Activated T-cell treated with anti-CD3 and anti-CD28 coated beads for 1 hour (primary cell): ENCODE results near the gene FOCAD.

Source experiments
- DNase-seq: peaks from one replicate; pipeline ENCODE4 v3.0.0-alpha.2; 2020; ENCODE audit warnings: low read depth

FOCAD gene

GRCh38 chr9:20790721-20791120, 106.7 kb downstream of the FOCAD start:
- DNase-seq, result no peak

- DNase-seq, result no peak
These were observed 107.6 kb downstream of the FOCAD start for GRCh38 chr9:20791682-20792081.

GRCh38 chr9:20804489-20805250, 120.6 kb downstream of the FOCAD start:
- no peak for DNase-seq

GRCh38 chr9:20805766-20806165, 121.7 kb downstream of the FOCAD start:
- no peak for DNase-seq

GRCh38 chr9:20808002-20808401, 123.9 kb downstream of the FOCAD start:
- DNase-seq, result no peak

DNA sequence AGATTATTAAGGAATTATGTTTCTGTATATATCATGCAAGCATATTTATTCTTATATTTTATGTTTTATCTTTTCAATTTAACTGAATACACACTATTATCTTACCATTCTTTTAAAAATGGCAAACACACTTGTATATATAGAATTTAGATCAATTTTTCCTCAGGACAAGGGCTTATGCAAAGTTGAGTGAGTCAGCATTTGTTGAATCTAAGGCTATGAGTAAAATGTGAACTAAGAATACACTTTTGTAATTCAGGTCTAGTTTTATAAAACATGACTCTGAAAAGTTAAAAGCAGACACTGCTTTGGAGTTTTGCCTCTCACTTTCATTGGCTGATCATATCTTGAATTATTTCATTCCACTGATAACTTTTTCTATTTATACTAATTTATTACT, 127.8 kb downstream of the FOCAD start:
- no peak for DNase-seq

GRCh38 chr9:20815923-20816703, 132.1 kb downstream of the FOCAD start:
- no peak for DNase-seq

DNA sequence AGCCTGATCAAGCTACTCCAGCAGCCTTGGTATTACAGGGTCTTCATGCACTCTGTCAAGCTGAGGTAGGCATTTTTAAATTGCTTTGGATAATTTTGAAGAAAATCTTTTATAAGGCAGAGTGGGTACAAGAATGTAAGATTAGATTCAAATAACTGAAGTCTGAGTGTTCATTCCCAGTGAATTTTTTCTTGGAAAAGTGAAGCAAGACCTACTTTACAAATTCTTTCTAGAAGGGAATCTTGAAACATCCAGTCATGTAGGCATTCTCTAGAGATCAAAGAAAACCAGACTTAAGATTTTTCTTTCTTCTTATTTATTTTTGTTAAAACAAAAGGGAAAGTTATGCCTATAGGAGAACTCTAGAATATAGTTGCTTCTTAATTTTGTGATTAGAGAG, 139.0 kb downstream of the FOCAD start:
- DNase-seq, result no peak

DNA sequence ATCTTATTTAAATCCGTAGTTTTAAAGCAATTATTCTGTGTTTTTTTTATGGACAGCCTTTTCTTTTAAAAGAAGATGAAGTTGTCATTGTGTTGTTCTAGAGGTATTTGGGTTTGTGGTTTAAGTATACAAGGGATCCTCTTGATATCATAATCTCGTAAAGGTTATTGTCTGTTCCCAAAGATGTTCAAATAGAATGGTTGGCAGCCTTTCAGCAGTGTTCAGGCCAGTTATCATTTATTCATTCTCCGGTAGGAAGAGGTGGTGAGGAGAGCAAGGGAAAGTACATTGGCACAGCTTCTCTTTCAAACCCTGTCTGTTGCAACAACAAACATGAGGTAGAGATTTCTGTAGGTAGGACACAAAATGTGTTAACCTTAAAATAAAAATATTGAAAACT, 147.0 kb downstream of the FOCAD start:
- DNase-seq, result no peak

DNA sequence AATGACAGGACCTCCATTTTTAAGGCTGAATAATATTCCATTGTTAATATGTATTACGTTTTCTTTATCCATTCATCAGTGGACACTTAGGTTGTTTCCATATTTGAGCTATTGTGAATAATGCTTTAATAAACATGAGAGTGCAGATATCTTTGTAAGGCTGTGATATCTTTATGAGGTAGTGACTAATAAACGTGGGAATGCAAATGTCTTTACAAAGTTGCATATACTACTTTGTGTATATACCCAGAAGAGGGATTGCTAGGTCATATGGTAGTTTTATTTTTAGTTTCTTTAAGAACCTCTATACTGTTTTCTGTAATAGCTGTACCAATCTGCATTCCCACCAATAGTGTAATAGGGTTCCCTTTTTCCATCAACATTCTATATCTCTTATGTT, 148.7 kb downstream of the FOCAD start:
- DNase-seq, result no peak

DNA sequence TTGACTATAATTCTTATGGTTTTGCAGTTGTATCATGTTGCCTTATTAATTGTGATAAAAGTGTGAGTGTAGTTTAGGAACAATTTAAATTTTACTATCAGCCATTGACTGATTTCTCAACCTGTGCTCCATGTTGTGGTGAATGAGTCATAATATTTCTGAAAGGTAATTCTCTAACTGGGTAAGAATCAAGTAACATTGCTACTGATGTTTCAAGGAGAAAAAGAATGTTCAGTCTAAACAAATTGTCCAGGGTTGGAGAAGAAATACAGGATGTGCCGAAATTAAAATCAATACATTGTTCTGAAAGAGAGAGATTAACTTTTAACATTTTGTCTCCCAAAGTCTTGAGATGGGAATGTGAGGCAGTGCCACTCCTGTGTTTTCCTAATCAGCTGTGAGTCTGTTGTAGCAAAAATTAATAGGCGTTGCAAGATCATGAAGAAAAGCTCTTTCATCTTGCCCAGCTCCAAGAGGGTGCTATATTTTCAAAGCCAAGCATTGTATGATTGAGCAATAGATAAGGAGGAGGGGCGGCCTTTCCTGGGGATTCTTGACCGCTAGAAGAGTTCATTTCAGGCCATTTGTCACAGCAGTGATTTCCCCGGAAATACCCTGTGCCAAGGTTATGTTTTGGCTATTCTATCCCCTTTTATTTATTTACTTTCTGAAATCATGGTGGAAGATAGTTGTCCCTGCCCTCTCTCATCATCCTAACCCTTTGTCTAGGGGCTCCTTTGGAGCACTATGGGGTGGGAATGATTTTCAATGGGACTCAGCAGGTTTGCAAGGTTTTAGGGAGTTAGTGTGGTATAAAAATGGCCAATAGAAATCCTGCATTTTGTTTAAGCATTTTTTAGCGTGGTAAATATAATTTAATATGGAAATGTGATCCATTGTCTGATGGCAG, 151.6 kb downstream of the FOCAD start:
- no peak for DNase-seq

GRCh38 chr9:20837166-20837565, 153.1 kb downstream of the FOCAD start:
- no peak for DNase-seq

GRCh38 chr9:20838218-20838617, 154.2 kb downstream of the FOCAD start:
- no peak for DNase-seq

DNA sequence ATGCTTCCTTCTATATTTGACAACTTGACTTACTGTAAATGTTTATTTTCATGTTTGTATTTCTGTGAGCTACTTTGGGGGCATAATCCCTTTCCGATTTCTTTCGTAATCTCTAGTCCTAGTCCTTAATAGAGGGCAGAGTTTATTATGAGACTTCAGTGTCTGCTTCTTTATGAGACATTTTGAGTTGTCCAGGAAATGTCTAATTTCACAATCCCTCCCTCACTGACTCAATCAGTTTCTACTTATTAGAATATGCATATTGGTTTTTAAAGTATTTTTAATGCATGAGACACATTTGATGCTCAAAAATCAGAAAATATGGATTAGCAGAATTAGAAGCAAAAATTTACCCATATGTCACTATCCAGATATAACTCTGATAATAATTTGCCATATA, 160.9 kb downstream of the FOCAD start:
- no peak for DNase-seq

DNA sequence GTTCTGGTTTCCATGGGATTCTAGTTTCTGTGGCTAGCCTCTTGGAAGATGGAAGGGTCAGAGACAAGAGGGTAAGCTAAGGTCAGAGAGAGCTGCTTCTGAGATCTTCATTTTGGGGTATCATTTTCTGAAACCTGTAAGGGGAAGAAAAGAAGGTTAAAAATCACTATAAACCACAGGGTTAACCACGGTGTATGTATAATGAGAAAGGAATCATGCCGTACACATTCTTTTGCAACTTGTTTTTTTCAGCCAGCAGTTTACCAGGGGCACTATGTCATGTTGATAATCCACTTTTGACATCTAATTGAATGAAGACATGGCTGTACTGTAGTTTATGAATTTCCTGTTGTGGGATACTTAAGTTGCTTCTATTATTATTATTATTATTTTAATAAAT, 164.4 kb downstream of the FOCAD start:
- DNase-seq, result no peak

GRCh38 chr9:20853866-20854265, 169.8 kb downstream of the FOCAD start:
- DNase-seq, result no peak

- DNase-seq, result no peak
These were observed 170.4 kb downstream of the FOCAD start for GRCh38 chr9:20854444-20854843.

- DNase-seq, result no peak
These were observed 179.9 kb downstream of the FOCAD start for GRCh38 chr9:20863945-20864344.

GRCh38 chr9:20865347-20865746, 181.3 kb downstream of the FOCAD start:
- DNase-seq, result no peak

DNA sequence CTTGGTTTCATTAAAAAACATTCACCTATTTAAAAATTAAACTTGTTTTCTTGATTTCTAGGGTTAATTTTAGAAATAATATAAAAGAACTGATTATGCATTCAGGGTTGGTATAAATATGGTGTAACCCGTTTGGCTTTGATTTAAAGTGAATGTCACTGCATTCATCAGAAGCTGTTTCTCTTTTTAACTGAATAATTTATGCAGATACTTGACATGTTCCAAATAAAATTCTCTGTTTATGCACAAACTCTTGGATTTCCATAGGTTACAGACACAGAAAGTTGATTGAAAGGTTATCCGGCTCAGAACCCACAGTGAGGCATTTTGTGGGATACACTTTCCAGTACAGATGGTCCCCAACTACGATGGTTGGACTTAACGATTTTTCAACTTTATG, 186.1 kb downstream of the FOCAD start:
- DNase-seq, result no peak

DNA sequence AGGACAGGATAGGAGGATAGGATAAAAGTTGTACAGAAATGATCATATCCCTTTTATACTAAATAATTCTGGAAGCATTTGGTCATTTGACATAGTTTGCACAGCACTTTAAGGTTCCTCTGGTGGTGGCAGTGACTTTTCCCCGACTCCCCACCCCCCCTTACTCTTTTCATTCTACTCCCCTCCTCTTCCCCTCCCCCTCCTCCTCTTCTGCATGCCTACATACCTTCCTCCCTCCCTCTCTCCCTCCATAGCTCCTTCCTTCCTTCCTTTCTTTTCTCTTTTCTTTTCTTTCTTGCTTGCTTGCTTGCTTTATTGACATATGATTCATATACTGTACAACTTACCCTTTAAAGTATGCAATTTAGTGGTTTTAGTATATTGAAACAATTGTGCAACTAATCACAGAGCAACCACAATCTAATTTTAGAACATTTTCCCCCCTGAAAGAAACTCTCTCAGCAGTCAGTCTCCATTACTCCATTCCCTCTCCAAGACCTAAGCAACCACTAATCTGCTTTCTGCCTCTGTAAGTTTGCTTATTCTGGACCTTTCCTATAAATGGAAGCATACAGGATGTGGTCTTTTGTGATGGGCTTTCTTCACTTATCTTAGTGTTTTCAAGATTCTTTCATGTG, 188.4 kb downstream of the FOCAD start:
- DNase-seq, result no peak

DNA sequence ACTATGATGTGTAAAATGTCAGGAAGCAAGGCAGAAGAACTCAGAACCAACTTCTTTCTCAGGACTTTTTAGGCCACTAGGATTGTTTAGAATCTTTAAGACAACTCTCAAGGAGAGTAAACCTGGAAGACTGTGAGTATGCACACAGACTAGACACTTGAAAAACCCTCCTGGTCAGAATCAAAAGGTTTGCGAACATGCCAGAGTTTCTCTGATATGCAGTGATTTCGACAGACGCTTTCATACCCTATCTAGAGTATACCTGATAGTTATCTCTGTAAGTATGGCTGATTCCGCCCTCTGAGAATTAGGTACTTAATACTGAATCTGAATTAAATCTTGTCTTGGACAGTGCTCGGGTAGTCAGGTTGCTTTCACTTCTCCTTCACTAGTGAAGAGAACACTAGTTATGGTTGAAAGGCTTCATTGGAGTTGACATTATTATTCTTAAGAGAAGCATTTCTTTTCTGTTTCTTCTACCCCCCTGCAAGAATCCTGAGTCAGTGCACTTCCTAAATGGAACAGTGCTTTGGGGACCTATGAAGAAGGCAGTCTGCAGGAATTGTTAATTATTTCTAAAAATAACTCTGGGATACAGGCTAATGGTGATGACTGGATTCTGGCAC, 189.3 kb downstream of the FOCAD start:
- no peak for DNase-seq
